ENCODE results near the gene USP44. TPM values are rescaled to one million over a fixed set of nuclear protein-coding genes. Genes with fewer than 3 reads are reported as not detected.

USP44 gene
- total RNA-seq, 1 experiment from 2014 or later, result 0.74 TPM

Other genes with a start within 250 kb of the USP44 start
- 175 and 227 TPM in 2 replicates for gene METAP2, start 77.3 kb downstream of the USP44 start, total RNA-seq (2014; rRNA removed; shearing (Covaris generic))
- gene NTN4, start 239.3 kb upstream of the USP44 start, total RNA-seq (2014; rRNA removed; shearing (Covaris generic)), result 36.5 and 41.3 TPM in 2 replicates

All from Daoy (cell line).